Kasumi-1 (cell line): ENCODE measurements around the gene DNAI7.

ENCODE experiments used
- DNase-seq, 2 experiments: peaks; one replicate each; lab custom pipeline; 2025; lab: John Stamatoyannopoulos, UW

DNAI7 gene

GRCh38 chr12:25101092-25101445, 93.9 kb downstream of the DNAI7 start:
- no peak for DNase-seq

GRCh38 chr12:25100194-25101091, 94.5 kb downstream of the DNAI7 start:
- DNase-seq: no peak

DNA sequence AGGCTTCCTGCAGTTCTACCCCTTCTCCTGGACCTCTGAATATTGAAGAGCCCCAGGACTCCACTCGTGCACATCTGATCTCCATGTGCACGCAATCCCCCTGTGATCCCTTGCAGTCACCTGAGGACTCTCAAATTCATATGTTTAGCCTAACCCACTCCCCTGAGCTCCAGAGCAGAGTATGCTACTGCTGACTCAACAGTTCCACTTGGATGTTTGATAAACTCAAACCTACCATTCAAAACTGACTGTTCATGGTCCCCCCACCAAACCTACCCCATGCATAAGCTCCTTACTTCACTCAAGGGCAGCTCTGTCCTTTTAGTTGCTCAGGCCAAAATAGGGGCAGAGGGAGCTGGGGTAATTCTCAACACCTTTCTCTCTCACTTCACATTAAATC, 96.0 kb downstream of the DNAI7 start:
- no peak for DNase-seq

- DNase-seq: no peak
Observed at GRCh38 chr12:25089738-25090137, 105.2 kb downstream of the DNAI7 start.

- DNase-seq: no peak
Observed at GRCh38 chr12:25087596-25087995, 107.4 kb downstream of the DNAI7 start.

DNA sequence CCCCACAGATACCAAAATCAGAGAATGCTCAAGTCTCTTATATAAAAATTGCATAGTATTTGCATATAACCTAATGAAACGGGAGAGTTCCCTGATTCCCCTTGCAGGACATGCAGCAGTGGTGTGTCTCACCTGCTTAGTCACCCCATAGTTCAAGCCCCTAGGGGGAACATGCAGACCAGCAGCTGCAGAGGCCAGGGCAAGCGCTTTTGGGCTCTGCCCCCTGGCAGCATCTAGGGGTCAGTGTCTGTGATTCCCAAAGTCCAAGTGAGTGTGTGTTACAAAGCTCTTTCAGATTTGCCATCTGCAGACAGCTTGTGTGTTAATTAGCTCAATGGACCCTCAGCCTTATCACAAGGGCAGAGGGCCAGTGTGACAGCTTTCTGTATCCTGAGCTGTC, 110.1 kb downstream of the DNAI7 start:
- DNase-seq: no peak

DNA sequence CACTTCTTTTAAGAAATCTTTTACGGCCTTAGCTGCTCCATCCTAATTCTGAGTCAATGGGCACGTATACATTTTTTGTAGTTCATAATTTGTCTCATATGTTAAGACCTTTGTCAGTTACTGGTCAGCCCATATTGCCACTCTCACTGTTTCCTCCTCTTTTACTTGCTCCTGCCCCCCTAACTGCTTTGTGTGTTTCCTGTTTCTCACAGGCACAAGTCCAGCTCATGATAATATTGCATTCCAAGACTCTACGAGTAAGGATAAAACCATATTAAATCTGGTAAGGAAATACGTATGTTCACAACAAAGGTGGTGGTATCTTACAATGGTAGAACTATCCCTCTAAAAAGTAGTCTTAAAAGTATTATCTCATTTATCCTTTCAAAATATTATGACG, 111.7 kb downstream of the DNAI7 start:
- DNase-seq: no peak

GRCh38 chr12:25082628-25083027, 112.3 kb downstream of the DNAI7 start:
- DNase-seq: no peak

DNA sequence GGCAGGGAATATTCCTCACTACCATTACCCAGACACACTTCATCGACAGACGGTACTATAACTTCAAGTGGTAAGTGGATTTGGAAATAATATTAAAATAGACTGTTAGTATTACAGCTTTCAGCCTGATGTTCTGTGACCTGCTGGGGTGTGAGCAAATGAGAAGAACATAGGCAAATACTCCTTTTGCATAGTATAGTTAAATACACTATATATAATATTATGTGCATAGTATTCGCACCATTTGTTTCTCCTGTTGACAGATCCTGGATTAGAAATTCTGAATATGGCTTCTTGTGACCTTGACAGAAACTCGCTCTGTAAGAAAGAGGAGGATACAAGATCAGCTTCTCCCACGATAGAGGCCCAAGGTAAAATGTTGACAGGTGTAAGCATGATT, 115.6 kb downstream of the DNAI7 start:
- no peak for DNase-seq

GRCh38 chr12:25074954-25075353, 120.0 kb downstream of the DNAI7 start:
- DNase-seq: peak in 1 of 2 experiments; percentile 26

DNA sequence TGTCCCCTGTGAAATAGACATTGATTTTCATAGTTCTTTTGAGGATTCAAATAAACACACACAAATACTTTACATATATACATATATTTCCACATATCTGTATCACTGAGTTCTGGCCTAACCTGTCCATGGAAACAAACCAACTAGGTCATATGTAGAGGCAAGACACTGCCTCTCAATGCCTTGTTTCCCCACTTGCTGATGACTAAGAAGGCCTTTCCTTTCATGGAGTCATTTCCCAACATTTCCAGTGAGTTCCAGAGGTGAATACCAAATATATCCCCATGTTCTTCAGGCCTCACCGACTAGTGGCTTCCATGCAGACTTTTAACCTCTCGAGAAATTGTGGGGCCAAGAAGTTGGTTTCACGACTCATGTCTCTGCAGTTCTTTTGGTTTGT, 120.8 kb downstream of the DNAI7 start:
- DNase-seq: no peak

- peak; percentile 16 to 29 for DNase-seq
Observed at GRCh38 chr12:25072906-25073650, 121.9 kb downstream of the DNAI7 start.

DNA sequence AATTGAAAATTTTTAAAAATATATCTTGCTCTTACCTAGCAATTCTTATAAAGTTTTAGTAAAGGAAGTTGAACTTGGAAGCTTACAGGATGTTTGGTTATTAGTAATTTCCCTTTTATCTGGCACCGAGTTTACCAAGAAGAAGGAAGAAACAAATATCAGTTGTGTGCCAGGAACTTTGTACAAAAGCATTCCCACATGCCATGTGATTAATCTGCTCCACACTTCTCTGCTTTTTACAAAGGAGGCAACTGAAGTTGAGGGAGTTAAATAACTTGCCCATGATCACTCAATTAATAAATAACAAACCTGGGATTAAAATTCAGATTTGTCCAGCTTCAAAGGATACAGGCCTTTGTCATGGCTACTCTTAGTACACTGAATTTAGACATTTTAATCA, 123.6 kb downstream of the DNAI7 start:
- DNase-seq: no peak

DNA sequence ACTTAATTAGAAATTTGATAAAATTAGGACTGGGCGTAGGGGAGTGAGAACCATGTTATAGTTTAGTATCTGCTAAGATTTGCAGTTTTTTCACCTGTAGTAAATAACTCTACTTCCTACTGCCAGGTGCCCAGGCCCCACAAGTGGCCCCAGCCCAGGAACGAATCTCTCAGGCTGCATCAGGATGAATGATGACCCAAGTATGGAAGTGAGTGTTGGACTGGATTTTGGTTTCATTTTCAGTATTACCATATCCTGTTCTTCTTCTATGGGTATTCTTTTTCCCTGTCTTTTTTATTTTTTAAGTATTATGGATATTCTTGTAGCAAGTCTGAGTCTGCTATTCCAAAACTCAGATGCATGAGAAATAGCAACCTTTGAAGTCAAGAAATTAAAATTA, 125.7 kb downstream of the DNAI7 start:
- no peak for DNase-seq

- no peak for DNase-seq
Observed at GRCh38 chr12:25065035-25065434, 129.9 kb downstream of the DNAI7 start.

DNA sequence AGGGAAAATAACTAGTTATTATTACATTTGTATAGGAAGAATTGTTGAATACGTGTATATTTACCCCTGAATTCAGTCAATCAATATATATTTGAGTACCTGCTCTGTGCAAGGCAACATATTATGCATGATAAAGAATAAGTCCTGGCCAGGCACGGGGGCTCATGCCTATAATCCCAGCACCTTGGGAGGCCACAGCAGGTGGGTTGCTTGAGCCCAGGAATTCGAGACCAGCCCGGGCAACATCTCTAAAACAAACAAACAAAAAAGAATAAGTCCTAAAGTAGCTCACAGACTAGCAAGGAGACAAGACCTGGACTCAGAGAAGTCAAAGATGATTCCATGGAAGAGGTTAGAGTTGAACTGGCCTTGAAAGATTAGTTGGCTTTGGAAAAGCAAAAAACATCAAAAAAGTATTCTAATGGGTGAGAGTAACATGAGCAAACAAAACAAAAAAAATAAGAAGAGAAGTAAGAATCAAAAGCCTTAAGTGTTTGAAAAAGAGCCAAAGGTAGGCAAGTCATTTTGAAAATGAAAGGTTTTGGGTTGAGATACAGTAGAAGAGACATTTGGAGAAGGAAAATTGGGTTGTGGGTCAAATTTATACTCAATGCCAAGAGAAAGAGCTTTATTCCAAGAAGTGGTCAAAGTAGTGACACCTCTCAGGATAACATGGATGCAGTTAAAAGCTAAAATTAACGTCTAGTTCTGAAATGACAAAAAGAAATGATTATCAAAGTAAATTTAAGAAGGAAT, 130.9 kb downstream of the DNAI7 start:
- no peak for DNase-seq

GRCh38 chr12:25058658-25059058, 136.3 kb downstream of the DNAI7 start:
- no peak for DNase-seq
